Smooth muscle cell (in vitro differentiated cells): Measurements from ENCODE around the gene ADH7. TPM values are rescaled to one million over a fixed set of nuclear protein-coding genes. Genes with fewer than 3 reads are reported as not detected.

Experiments used
- DNase-seq: peaks from one replicate; lab custom pipeline; 2025; ENCODE audit not compliant: unreplicated experiment; lab: John Stamatoyannopoulos, UW
- H2AFZ ChIP-seq: fragments of 200-600 bp; sonication (generic); 2 replicates; pipeline ENCODE4 v1.6.0; 2016; ENCODE audit warnings: antibody characterized with exemption, low read depth, mild to moderate bottlenecking
- H3F3A ChIP-seq: fragments of 200-600 bp; sonication (generic); 2 replicates; pipeline ENCODE4 v1.6.0; 2017; ENCODE audit warnings: antibody characterized with exemption, low read depth
- H3K27ac ChIP-seq: fragments of 200-600 bp; sonication (generic); 2 replicates; pipeline ENCODE4 v1.5.1; 2016; ENCODE audit warnings: low read depth, mild to moderate bottlenecking
- H3K27me3 ChIP-seq: fragments of 200-600 bp; sonication (generic); 2 replicates; pipeline ENCODE4 v1.6.1; 2016; ENCODE audit warnings: low read depth, mild to moderate bottlenecking
- H3K36me3 ChIP-seq: fragments of 200-600 bp; sonication (generic); 2 replicates; pipeline ENCODE4 v1.5.1; 2016; ENCODE audit warnings: low read depth
- H3K4me1 ChIP-seq: fragments of 200-600 bp; sonication (generic); 2 replicates; pipeline ENCODE4 v1.5.1; 2016; ENCODE audit warnings: low read depth
- H3K4me2 ChIP-seq: fragments of 200-600 bp; sonication (generic); 2 replicates; pipeline ENCODE4 v1.6.0; 2016; ENCODE audit warnings: mild to moderate bottlenecking
- H3K4me3 ChIP-seq: fragments of 200-600 bp; sonication (generic); 2 replicates; pipeline ENCODE4 v1.5.1; 2016; ENCODE audit warnings: mild to moderate bottlenecking
- H3K79me2 ChIP-seq: fragments of 200-600 bp; sonication (generic); 2 replicates; pipeline ENCODE4 v1.6.0; 2016; ENCODE audit warnings: low read depth, mild to moderate bottlenecking
- H3K9ac ChIP-seq: fragments of 200-600 bp; sonication (generic); 2 replicates; pipeline ENCODE4 v1.6.0; 2016; ENCODE audit warnings: low read depth
- H3K9me3 ChIP-seq: fragments of 200-600 bp; sonication (generic); replicated peaks from 2 replicates; pipeline ENCODE4 v1.5.1; 2016; ENCODE audit warnings: low read depth
- H4K20me1 ChIP-seq: fragments of 200-600 bp; sonication (generic); 2 replicates; pipeline ENCODE4 v1.6.0; 2016; ENCODE audit warnings: low read depth
- CTCF ChIP-seq: fragments of 200-600 bp; sonication (generic); IDR thresholded peaks from 2 replicates; pipeline ENCODE4 v1.5.1; 2017; ENCODE audit warnings: borderline replicate concordance, mild to moderate bottlenecking, antibody characterized with exemption; ENCODE audit not compliant: insufficient read depth, poor library complexity, severe bottlenecking
- WGBS: methylation state at CpG from one replicate; pipeline ENCODE4 v1.1.7; 2016; ENCODE audit warnings: low lambda C conversion rate; 5-methylcytosine and 5-hydroxymethylcytosine counted together
- polyA plus RNA-seq: library from polyadenylated mRNA; unstranded; fragments of >200 nt; fragmentation: Nextera tagmentation; extraction: Ambion mirVana; gene quantifications from 2 replicates; pipeline ENCODE4 v1.2.1, GENCODE V29; 2016
- total RNA-seq: library from RNA; depleted of rRNA; stranded (reverse); fragments of >200 nt; gene quantifications from 2 replicates; pipeline ENCODE4 v1.2.3, GENCODE V29; 2014

Gene ADH7
- total and polyA plus RNA-seq, 2 experiments from 2014 or later, result not detected

GRCh38 chr4:99383833-99384392 lies 51.2 kb downstream of the ADH7 start:
- 75% methylated on average over 5 of the region's 5 CpGs for WGBS
- Histone ChIP-seq H3K36me3 (no peaks in the 10 kb centered on the region), H3K4me3 (no peak overlapping the region), H3K4me1 (no peaks in the 10 kb centered on the region), H3K9ac (no peak overlapping the region), H3K27ac (no peak overlapping the region), H3K79me2 (no peaks in the 10 kb centered on the region), H3K27me3 (no peaks in the 10 kb centered on the region), H3F3A (no peaks in the 10 kb centered on the region), H4K20me1 (no peaks in the 10 kb centered on the region), H2AFZ (no peak overlapping the region), H3K4me2 (no peak overlapping the region), H3K9me3 (no peaks in the 10 kb centered on the region)
- no peak for DNase-seq
- no peak for TF ChIP-seq CTCF

GRCh38 chr4:99383399-99383798 lies 51.7 kb downstream of the ADH7 start:
- Histone ChIP-seq H3F3A (no peaks in the 10 kb centered on the region), H3K9ac (no peak overlapping the region), H3K4me1 (no peaks in the 10 kb centered on the region), H3K27me3 (no peaks in the 10 kb centered on the region), H3K9me3 (no peaks in the 10 kb centered on the region), H2AFZ (no peak overlapping the region), H3K4me2 (no peak overlapping the region), H4K20me1 (no peaks in the 10 kb centered on the region), H3K79me2 (no peaks in the 10 kb centered on the region), H3K36me3 (no peaks in the 10 kb centered on the region), H3K27ac (no peak overlapping the region), H3K4me3 (no peak overlapping the region)
- no peak for TF ChIP-seq CTCF
- WGBS, result 93% methylated on average over 3 of the region's 3 CpGs
- DNase-seq, result no peak

GRCh38 chr4:99382745-99383360 lies 52.3 kb downstream of the ADH7 start:
- no peaks in the 10 kb centered on the region for H3K9me3 ChIP-seq
- H3K4me1 ChIP-seq, result no peaks in the 10 kb centered on the region
- 85% methylated on average over 1 of the region's 1 CpG for WGBS
- no peak for DNase-seq
- no peak overlapping the region for H3K4me2 ChIP-seq
- H4K20me1 ChIP-seq, result no peaks in the 10 kb centered on the region
- H2AFZ ChIP-seq, result no peak overlapping the region
- H3K27ac ChIP-seq, result no peak overlapping the region
- H3K4me3 ChIP-seq, result no peak overlapping the region
- no peak overlapping the region for H3K9ac ChIP-seq
- H3F3A ChIP-seq, result no peaks in the 10 kb centered on the region
- H3K27me3 ChIP-seq, result no peaks in the 10 kb centered on the region
- no peaks in the 10 kb centered on the region for H3K36me3 ChIP-seq
- no peaks in the 10 kb centered on the region for H3K79me2 ChIP-seq
- no peak for TF ChIP-seq CTCF

- no peak for TF ChIP-seq CTCF
- 69% methylated on average over 1 of the region's 1 CpG for WGBS
- H3K27ac ChIP-seq, result no peak overlapping the region
Observed at GRCh38 chr4:99381588-99382175, 53.5 kb downstream of the ADH7 start.

More at GRCh38 chr4:99381588-99382175, 53.5 kb downstream of the ADH7 start:
- Histone ChIP-seq H3K4me1 (no peaks in the 10 kb centered on the region), H3K4me2 (no peak overlapping the region), H3K4me3 (no peak overlapping the region), H3K27me3 (no peaks in the 10 kb centered on the region), H4K20me1 (no peaks in the 10 kb centered on the region), H2AFZ (no peak overlapping the region), H3K36me3 (no peaks in the 10 kb centered on the region), H3K79me2 (no peaks in the 10 kb centered on the region), H3K9me3 (no peaks in the 10 kb centered on the region), H3F3A (no peaks in the 10 kb centered on the region), H3K9ac (no peak overlapping the region)
- no peak for DNase-seq
